NCI-H510A treated with DMSO at 0.1 percent for 48 hours (cell line): Measurements from ENCODE around the gene AFP.

Source experiments
- DNase-seq: peaks from one replicate; lab custom pipeline; 2025; lab: John Stamatoyannopoulos, UW

The AFP gene

GRCh38 chr4:73438582-73439215 is 2.7 kb downstream of the AFP start:
- no peak for DNase-seq

GRCh38 chr4:73439445-73439844 is 3.4 kb downstream of the AFP start:
- no peak for DNase-seq

GRCh38 chr4:73439991-73440390 is 4.0 kb downstream of the AFP start:
- no peak for DNase-seq

DNA sequence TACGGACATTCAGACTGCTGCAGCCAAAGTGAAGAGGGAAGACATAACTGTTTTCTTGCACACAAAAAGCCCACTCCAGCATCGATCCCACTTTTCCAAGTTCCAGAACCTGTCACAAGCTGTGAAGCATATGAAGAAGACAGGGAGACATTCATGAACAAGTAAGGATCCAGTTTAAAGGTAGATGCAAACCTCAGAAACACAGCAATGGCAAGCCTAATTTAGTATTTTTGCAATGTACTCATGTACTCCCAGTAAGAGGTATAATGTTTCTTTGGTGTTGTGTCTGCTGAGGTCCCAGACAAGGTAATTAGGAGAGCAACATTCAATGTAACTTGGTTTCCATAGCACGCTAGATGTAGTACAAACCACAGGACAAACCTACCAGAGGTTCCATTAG is 4.6 kb downstream of the AFP start:
- no peak for DNase-seq

- no peak for DNase-seq
These were observed 6.3 kb downstream of the AFP start for GRCh38 chr4:73442275-73442674.

DNA sequence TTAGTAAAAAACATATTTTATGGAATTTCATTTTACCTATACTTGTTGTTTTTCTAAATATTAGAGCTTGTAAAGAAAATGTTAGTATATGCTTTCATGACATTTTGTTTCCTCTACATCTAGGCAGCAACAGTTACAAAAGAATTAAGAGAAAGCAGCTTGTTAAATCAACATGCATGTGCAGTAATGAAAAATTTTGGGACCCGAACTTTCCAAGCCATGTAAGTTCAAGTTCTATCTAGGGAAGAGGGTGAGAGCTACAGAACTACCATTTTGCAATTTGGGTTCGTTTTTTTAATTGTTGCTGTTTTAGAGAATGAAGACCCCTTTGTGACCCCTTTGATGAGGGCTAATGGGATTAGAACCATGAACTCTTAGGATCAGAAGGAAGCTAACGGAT is 7.2 kb downstream of the AFP start:
- no peak for DNase-seq

DNA sequence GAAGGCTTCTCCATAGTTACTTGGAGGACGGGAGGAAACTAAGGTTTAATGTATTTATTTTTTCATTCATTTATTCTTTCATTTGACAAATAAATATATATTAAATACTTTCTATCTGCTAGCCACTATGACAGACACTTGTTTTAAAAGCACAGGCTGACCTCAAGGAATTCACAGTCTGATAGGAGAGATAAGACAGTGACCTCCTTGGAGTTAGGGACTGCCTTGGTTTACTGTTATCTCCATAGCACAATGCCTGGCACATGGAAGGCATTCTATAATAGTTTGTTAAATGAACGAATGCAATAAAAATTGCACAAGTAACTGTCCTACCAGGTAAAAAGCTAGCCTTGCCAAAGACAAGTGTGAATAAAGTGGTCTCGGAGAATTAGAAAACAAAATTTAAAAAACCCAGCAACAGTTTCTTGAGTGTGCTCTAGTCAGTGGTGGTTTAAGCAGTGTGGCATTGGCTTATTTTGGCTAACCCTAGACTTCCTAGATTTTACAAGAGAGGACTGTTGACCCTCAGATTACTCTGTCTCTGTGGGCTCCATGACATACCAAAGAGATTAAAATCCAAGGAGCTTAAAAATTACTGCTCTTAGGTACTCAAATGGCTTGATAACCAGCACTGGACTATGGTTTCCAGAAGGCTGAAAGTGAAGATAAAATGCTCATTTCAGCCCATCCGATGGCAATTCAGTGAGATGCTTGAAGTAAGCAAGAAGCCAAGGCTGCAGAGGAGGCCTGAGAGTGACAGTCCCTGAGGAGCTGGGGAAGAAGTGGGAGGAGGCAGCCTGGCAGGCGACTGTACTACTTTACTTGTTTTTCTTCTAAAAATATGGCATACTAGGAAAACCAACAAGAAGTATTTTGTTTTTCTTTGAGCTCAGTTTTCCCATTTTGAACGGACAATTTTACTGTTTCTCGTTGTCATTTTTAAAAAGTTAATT is 9.6 kb downstream of the AFP start:
- DNase-seq: no peak

DNA sequence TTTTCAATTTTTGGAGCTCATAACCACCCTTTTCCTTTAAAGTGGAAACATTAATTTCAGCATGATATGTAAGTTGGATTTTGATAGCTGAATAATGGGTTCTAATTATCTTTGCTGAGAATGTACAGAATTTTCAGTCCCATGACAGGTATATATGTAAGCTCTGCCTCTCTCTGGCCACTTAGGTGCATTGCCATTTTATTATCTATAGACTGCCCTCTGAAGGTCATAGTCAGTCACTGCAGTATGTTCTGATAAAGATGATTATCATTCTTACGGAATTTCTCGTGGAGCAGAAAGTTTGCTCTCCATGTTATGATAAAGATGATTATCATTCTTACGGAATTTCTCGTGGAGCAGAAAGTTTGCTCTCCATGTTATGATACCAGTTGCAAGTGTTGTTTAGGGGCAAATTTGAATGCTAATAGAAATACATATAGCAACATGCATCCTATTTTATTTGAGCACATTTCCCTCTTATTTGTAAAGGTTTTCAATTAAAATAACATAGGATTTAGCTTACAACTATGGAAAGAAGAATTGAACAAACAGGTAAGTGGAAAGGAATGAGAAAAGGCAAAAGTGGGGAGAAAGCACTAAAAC is 10.4 kb downstream of the AFP start:
- DNase-seq: peak; percentile 59

- DNase-seq: no peak
These were observed 11.7 kb downstream of the AFP start for GRCh38 chr4:73447671-73448070.

DNA sequence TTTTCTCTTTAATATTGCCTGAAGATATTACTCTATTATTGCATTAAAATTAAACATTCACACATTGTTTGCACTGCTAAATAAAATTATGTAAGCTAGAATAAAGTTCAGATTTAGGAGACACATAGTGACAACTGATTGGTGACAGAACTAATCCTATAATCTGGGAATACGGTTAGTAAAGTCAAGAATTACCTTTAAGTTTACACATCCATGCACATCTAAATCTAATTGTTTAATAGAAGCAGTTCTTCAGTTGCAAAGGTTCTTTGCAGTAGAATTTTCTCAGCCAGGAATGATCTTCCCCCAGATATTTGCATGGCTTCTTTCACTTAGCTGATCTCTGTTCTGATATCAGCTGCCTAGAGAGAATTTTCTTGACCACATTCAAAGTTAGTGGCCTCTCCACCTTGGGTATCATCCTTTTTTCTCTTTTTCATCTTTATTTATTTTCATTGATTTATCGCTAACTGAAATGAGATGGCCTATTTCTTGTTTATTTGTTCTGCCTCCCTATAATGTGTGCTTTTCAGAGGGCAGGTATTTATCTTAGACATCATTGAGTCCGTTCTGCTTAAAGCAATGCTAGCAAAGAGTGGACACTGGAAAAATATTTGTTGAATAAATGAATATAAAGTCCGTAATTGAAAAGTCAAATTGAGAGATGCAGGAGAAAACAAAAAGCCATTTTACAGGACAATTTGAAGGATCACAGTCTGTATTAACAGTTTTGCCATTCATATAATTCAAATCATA is 12.6 kb downstream of the AFP start:
- no peak for DNase-seq

- peak; percentile 92 for DNase-seq
These were observed 14.5 kb downstream of the AFP start for GRCh38 chr4:73450398-73451004.

DNA sequence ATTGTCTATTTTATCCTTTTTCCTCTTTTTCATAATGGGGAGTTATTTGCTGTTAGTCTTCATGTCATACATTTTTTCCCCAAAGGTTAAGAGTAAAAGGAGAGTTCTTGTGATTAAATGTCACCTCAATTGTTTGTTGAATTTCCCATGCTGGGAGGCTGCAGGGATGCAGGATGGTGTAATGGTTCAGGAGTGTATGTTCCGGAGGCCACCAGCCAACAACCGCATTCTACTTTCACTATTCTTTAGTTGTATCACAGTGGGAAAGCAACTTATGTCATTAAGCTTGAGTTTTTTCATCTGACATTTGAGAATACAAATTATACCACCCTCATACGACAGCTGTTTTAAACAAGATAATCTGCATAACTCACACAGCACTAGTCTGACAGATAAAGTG is 15.4 kb downstream of the AFP start:
- DNase-seq: peak; percentile 64

DNA sequence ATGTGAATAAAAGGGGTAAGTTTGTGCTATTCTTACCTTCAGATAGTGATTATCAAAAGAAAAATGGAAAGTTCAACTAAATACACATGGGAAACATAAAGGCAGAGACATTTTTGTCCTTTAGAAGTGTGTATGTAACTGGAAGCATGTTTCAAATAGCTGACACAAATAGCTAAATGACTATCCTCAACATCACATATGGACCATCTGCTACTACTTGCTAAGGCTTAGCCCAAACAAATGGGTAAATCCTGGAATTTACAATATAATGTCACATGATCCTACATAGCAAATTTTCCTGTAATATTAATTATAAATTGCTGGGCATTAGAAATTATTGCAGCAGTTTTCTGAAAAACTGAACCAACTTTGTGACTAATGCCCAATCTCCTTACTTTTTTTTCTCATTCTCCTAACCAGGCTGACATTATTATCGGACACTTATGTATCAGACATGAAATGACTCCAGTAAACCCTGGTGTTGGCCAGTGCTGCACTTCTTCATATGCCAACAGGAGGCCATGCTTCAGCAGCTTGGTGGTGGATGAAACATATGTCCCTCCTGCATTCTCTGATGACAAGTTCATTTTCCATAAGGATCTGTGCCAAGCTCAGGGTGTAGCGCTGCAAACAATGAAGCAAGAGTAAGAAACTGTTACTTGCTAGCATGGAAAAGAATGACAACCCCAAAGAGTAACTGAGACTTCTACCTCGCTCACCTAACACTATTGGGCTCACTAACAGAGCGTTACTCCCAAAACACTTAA is 16.1 kb downstream of the AFP start:
- DNase-seq: no peak

GRCh38 chr4:73452953-73453700 is 17.1 kb downstream of the AFP start:
- no peak for DNase-seq

- no peak for DNase-seq
These were observed 17.6 kb downstream of the AFP start for GRCh38 chr4:73453701-73454005.

GRCh38 chr4:73454920-73455319 is 18.9 kb downstream of the AFP start:
- no peak for DNase-seq

DNA sequence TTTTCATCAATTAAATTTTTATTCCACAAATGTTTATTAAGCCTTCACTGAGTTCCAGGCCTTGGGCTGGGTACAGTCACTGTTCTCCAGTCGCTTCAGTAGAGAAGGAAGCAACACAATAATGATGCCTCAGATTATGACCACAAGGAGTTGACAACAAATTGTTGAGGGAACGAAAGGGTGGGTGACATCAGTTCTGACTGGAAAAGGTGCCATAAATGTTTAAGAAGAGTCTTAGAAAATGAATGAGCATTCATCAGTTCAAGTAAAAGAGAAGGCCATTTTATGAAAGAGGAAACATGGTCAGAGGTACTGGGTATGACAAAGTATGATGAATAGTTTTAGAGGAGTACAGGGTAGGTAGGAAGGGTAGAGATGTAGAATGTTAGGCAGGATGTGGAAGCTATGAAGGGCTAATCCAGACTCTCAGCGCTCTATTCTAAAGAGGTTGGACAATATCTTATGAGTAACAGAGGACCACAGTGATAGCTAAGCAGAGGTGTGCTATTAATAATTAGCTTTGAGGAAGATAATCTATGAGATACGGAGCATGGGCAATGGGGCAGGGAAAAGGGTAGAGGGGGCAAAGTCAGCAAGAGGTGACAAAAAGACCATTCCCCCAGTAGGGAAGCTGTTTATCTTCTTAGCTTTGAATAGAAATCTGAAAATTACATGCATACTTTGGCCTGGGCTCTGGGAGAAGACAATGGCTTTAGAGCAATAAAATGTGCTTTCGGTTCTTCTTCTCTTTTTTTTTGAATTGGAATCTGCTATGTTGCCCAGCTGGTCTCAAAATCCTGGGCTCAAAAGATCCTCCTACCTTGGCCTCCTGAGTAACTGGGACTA is 20.4 kb downstream of the AFP start:
- no peak for DNase-seq

DNA sequence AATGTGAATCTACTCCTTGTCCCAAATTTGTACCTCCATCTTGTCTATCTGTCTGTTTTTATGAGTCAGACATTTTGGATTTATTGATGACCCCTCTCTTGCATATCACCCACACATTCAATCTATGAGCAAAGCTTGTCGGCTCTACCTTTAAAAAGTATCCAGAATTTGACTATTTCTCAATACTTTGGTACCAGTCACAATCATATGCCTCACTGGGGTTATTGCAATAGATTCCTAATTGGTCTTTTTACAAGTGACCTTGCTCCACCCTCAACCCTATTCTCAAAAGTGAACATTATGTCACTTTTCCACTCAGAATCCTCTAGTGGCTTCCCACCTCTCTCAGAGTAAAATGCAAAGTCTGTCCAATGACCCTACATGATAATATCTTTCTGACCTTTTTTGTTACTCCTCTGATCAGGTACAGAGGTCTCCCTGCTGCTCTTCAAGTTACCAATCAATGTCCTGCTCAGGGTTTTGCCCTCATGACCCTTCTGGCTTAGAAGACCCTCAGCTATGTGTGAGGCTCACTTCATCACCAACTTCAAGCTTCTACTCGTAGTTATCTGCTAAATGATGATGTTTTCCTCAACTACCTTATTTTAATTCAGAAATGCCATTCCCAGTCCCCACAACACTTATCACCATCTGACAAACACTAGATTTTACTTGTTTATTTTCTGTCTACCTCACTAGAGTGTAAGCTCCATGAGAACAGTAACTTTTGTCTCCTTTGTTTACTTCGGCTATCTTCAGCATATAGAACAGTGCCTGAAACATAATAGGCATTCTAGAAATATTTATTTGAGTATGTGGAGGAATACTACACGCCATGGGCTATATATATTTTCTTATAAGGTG is 22.4 kb downstream of the AFP start:
- no peak for DNase-seq

DNA sequence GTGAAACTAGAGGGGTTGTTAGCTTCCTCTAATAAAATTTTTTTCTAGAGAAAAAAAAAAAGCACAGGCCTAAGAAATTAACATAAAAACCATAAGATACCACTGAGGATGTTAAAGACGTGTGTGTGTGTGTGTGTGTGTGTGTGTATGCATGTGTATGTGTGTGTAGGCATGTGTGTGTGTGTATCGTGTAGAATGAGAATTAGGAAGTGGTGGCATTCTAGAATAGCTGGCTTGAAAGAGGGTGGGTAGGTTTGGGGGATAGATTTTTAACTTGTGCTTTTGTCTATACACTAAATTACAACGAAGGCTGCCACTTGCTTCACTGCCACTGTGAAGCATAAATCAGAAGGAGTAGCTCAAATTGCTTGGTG is 23.0 kb downstream of the AFP start:
- DNase-seq: no peak
